HepG2 (cell line): ENCODE measurements around the gene GNMT. TPM values are rescaled to one million over a fixed set of nuclear protein-coding genes. Genes with fewer than 3 reads are reported as not detected.
A peak's percentile ranks its signal among the peaks of the same experiment; 100 is the strongest.

Experiments
- EZH2 ChIP-seq: conservative IDR thresholded peaks from 2 replicates; pipeline ENCODE4 v1.6.1; 2012; ENCODE audit warnings: mild to moderate bottlenecking, low read depth, low read length, moderate library complexity
- FOXA1 ChIP-seq, 2 experiments: fragments of 450-650 bp in 1 of 2; sonication (generic) in 1 of 2; formaldehyde crosslinking in 1 of 2; IDR thresholded peaks; 2 replicates each; pipeline versions ENCODE4 v1.4.0 to v1.6.1; 2016 to 2020; ENCODE audit warnings: missing genetic modification reagents in 1 of 2
- HIVEP1 ChIP-seq: sonication (generic); formaldehyde crosslinking; IDR thresholded peaks from 2 replicates; pipeline ENCODE4 v1.4.0; 2020; ENCODE audit warnings: mild to moderate bottlenecking, missing genetic modification reagents
- MXD3 ChIP-seq: IDR thresholded peaks from 2 replicates; pipeline ENCODE4 v1.6.1; 2016; ENCODE audit warnings: mild to moderate bottlenecking, missing biosample characterization, missing genetic modification reagents
- NCOR1 ChIP-seq: fragments of 200-600 bp; sonication (generic); IDR thresholded peaks from 2 replicates; pipeline ENCODE4 v1.7.0; 2017; ENCODE audit warnings: antibody characterized with exemption, low read length, borderline replicate concordance
- PATZ1 ChIP-seq: sonication (generic); formaldehyde crosslinking; IDR thresholded peaks from 2 replicates; pipeline ENCODE4 v1.4.0; 2020; ENCODE audit warnings: missing genetic modification reagents
- RERE ChIP-seq: IDR thresholded peaks from 2 replicates; pipeline ENCODE4 v1.6.1; 2016; ENCODE audit warnings: low read depth, missing genetic modification reagents, missing compliant biosample characterization
- SRF ChIP-seq: IDR thresholded peaks from 2 replicates; pipeline ENCODE4 v1.6.1; 2011; ENCODE audit warnings: mild to moderate bottlenecking, low read depth, low read length, moderate library complexity
- TBX3 ChIP-seq: fragments of 450-650 bp; IDR thresholded peaks from 2 replicates; pipeline ENCODE4 v1.6.1; 2017; ENCODE audit warnings: antibody characterized with exemption, mild to moderate bottlenecking, inconsistent platforms, borderline replicate concordance
- THAP11 ChIP-seq: IDR thresholded peaks from 2 replicates; pipeline ENCODE4 v1.6.1; 2016; ENCODE audit warnings: missing biosample characterization, missing genetic modification reagents
- ZBTB20 ChIP-seq: sonication (generic); formaldehyde crosslinking; IDR thresholded peaks from 2 replicates; pipeline ENCODE4 v1.8.1; 2023; ENCODE audit warnings: missing genetic modification reagents, low read depth, mild to moderate bottlenecking, borderline replicate concordance
- ZFP1 ChIP-seq: IDR thresholded peaks from 2 replicates; pipeline ENCODE4 v1.6.1; 2016
- ZFX ChIP-seq: sonication (generic); formaldehyde crosslinking; IDR thresholded peaks from 2 replicates; pipeline ENCODE4 v1.4.0; 2020; ENCODE audit warnings: mild to moderate bottlenecking, low read depth, missing genetic modification reagents, moderate library complexity
- ZMYM2 ChIP-seq: sonication (generic); formaldehyde crosslinking; IDR thresholded peaks from 2 replicates; pipeline ENCODE4 v1.8.0; 2022; ENCODE audit warnings: mild to moderate bottlenecking, missing genetic modification reagents
- ZNF333 ChIP-seq: sonication (generic); formaldehyde crosslinking; IDR thresholded peaks from 2 replicates; pipeline ENCODE4 v1.4.0; 2020; ENCODE audit warnings: mild to moderate bottlenecking, missing genetic modification reagents, borderline replicate concordance
- ZNF441 ChIP-seq: sonication (generic); formaldehyde crosslinking; IDR thresholded peaks from 2 replicates; pipeline ENCODE4 v1.7.0; 2021; ENCODE audit warnings: missing genetic modification reagents, borderline replicate concordance
- ZNF501 ChIP-seq: sonication (generic); formaldehyde crosslinking; IDR thresholded peaks from 2 replicates; pipeline ENCODE4 v1.5.1; 2020; ENCODE audit warnings: mild to moderate bottlenecking, moderate library complexity, missing genetic modification reagents
- ZNF546 ChIP-seq: sonication (generic); formaldehyde crosslinking; conservative IDR thresholded peaks from 2 replicates; pipeline ENCODE4 v1.8.1; 2023; ENCODE audit warnings: mild to moderate bottlenecking, missing genetic modification reagents
- ZNF740 ChIP-seq: sonication (generic); formaldehyde crosslinking; IDR thresholded peaks from 2 replicates; pipeline ENCODE4 v1.4.0; 2020; ENCODE audit warnings: missing genetic modification reagents
- ZNF768 ChIP-seq: sonication (generic); formaldehyde crosslinking; IDR thresholded peaks from 2 replicates; pipeline ENCODE4 v1.4.0; 2020; ENCODE audit warnings: missing genetic modification reagents
- ZNF773 ChIP-seq: sonication (generic); formaldehyde crosslinking; IDR thresholded peaks from 2 replicates; pipeline ENCODE4 v1.4.0; 2020; ENCODE audit warnings: missing genetic modification reagents, borderline replicate concordance
- polyA plus RNA-seq, 8 experiments: library from polyadenylated mRNA; depleted of rRNA in 3 of 8; stranded (reverse) in 7 of 8; unstranded in 1 of 8; fragments of >200 nt; fragmentation: Illumina TruSeq in 4 of 8; extraction: Trizol in 4 of 8; gene quantifications; 2 replicates each; pipeline versions ENCODE4 v1.2.1 to v1.2.3, GENCODE V29; 2011 to 2016; ENCODE audit warnings: low read depth in 4 of 8, missing spikeins in 1 of 8, mixed read lengths in 1 of 8; ENCODE audit not compliant: insufficient read depth in 1 of 8
- total RNA-seq, 5 experiments: library from RNA; depleted of rRNA; stranded (reverse); fragments of >200 nt; fragmentation: Illumina TruSeq; extraction: Trizol; gene quantifications; 2 replicates each; pipeline ENCODE4 v1.2.3, GENCODE V29; 2016; ENCODE audit warnings: low read depth in 1 of 5

GNMT gene
- total and polyA plus RNA-seq, 2 of the 13 experiments (the other 11 are each of a cell fraction or from before 2014, with no cell fraction given) = 2.8 to 7.0 TPM

GRCh38 chr6:42925248-42925857 lies 35.2 kb upstream of the GNMT start (continued):
- TF ChIP-seq RERE (CRISPR knock-in tag) = no peak
- TF ChIP-seq ZNF773 (CRISPR knock-in tag) = no peak
- TF ChIP-seq ZNF333 (CRISPR knock-in tag) = no peak
- TF ChIP-seq SRF = no peak
- TF ChIP-seq ZFX = no peak
- TF ChIP-seq ZNF740 = no peak
- no peak for TF ChIP-seq ZFP1 (CRISPR knock-in tag)
- TF ChIP-seq ZNF768 = 0 out of 2 replicates have a peak, but pooled peaks have one; percentile 12
- TF ChIP-seq PATZ1 (CRISPR knock-in tag) = no peak
- no peak for TF ChIP-seq ZBTB20 (CRISPR knock-in tag)
- TF ChIP-seq ZMYM2 (CRISPR knock-in tag) = no peak
- TF ChIP-seq HIVEP1 (CRISPR knock-in tag) = no peak
- 0 out of 2 replicates have a peak, but pooled peaks have one; percentile 52 for TF ChIP-seq ZNF501 (CRISPR knock-in tag)
- no peak for TF ChIP-seq THAP11 (CRISPR knock-in tag)
- TF ChIP-seq NCOR1 = no peak
- TF ChIP-seq EZH2 = no peak
- TF ChIP-seq FOXA1 (IDR thresholded peaks at IDR 0.05) = no peak
- TF ChIP-seq FOXA1 (CRISPR knock-in tag; IDR thresholded peaks at IDR 0.05) = no peak
- TF ChIP-seq ZNF546 = no peak
- TF ChIP-seq TBX3 = no peak
- no peak for TF ChIP-seq ZNF441 (CRISPR knock-in tag)
- TF ChIP-seq MXD3 (CRISPR knock-in tag) = no peak
